CD4-positive, alpha-beta memory T cell (primary cell): ENCODE measurements around the gene RHBDD3. TPM values are rescaled to one million over a fixed set of nuclear protein-coding genes. Genes with fewer than 3 reads are reported as not detected.

Source experiments
- CTCF ChIA-PET: fragments of 350-600 bp; sonication (Branson Sonifier 250); formaldehyde crosslinking; loops from one replicate; lab custom pipeline; 2021; ENCODE audit warnings: inconsistent platforms; ENCODE audit not compliant: partially characterized antibody; lab: Charles Lee
- POLR2A ChIA-PET: fragments of 350-600 bp; sonication (Branson Sonifier 250); formaldehyde crosslinking; loops from one replicate; lab custom pipeline; 2021; ENCODE audit not compliant: partially characterized antibody; lab: Charles Lee
- DNase-seq, 5 donors: peaks; one replicate each; pipeline versions ENCODE4 v3.0.0 to v3.0.0-alpha.2; 2020 to 2022; ENCODE audit warnings: mixed read lengths in 1 of 5
- H3K27ac ChIP-seq: one replicate; pipeline ENCODE4 v1.7.0; 2013; ENCODE audit warnings: low read depth, low read length
- H3K27me3 ChIP-seq: 2 replicates; pipeline ENCODE4 v1.7.0; 2013; ENCODE audit warnings: mild to moderate bottlenecking, low read length, moderate library complexity; ENCODE audit not compliant: insufficient read depth
- H3K36me3 ChIP-seq: 2 replicates; pipeline ENCODE4 v1.7.0; 2013; ENCODE audit warnings: mild to moderate bottlenecking, low read length, moderate library complexity; ENCODE audit not compliant: insufficient read depth
- H3K4me1 ChIP-seq: 2 replicates; pipeline ENCODE4 v1.7.0; 2013; ENCODE audit warnings: mild to moderate bottlenecking, low read length, moderate library complexity; ENCODE audit not compliant: insufficient read depth
- H3K4me3 ChIP-seq, 2 donors: one replicate each; pipeline ENCODE4 v1.7.0; 2013; ENCODE audit warnings: low read length in 2 of 2, mild to moderate bottlenecking in 1 of 2
- H3K9me3 ChIP-seq, 2 donors: one replicate each; pipeline ENCODE4 v1.7.0; 2013; ENCODE audit warnings: low read length in 2 of 2, control low read depth in 1 of 2; ENCODE audit not compliant: control insufficient read depth in 1 of 2
- H3K27ac Mint-ChIP-seq, 7 donors: one replicate each; pipeline ENCODE4 v1.8.0; 2020 to 2021; ENCODE audit warnings: mixed read lengths in 7 of 7, mild to moderate bottlenecking in 6 of 7, inconsistent platforms in 3 of 7, moderate library complexity in 3 of 7
- H3K27me3 Mint-ChIP-seq, 2 donors: one replicate each; pipeline ENCODE4 v1.8.0; 2020 to 2021; ENCODE audit warnings: mixed read lengths in 2 of 2
- H3K36me3 Mint-ChIP-seq, 2 donors: one replicate each; pipeline ENCODE4 v1.8.0; 2020 to 2021; ENCODE audit warnings: mixed read lengths in 2 of 2, inconsistent platforms in 1 of 2, mild to moderate bottlenecking in 1 of 2
- H3K4me1 Mint-ChIP-seq, 4 donors: one replicate each; pipeline ENCODE4 v1.8.0; 2020 to 2021; ENCODE audit warnings: mixed read lengths in 4 of 4, mild to moderate bottlenecking in 1 of 4
- H3K4me3 Mint-ChIP-seq, 8 donors: one replicate each; pipeline ENCODE4 v1.8.0; 2020 to 2021; ENCODE audit warnings: mixed read lengths in 8 of 8, mild to moderate bottlenecking in 7 of 8, moderate library complexity in 6 of 8, inconsistent platforms in 3 of 8
- H3K9me3 Mint-ChIP-seq, 8 donors: one replicate each; pipeline ENCODE4 v1.8.0; 2020 to 2021; ENCODE audit warnings: mixed read lengths in 8 of 8, mild to moderate bottlenecking in 5 of 8, inconsistent platforms in 3 of 8, moderate library complexity in 1 of 8
- intact Hi-C: fragments of 100-400 bp; cut with micrococcal nuclease; formaldehyde crosslinking; loops from one replicate; pipeline ENCODE4 v1.15.1; 2023
- polyA plus RNA-seq, 2 donors: library from polyadenylated mRNA; unstranded; fragments of 300-500 nt; fragmentation: Illumina TruSeq; gene quantifications; one replicate each; pipeline ENCODE4 v1.2.3, GENCODE V29; 2021
- total RNA-seq, 2 experiments: library from RNA; stranded (reverse); gene quantifications; one replicate each; pipeline ENCODE4 v1.2.3, GENCODE V29; 2021

Gene RHBDD3
- total and polyA plus RNA-seq, 4 experiments from 2014 or later, result 7.8 to 16.1 (median 11.1) TPM

DNA sequence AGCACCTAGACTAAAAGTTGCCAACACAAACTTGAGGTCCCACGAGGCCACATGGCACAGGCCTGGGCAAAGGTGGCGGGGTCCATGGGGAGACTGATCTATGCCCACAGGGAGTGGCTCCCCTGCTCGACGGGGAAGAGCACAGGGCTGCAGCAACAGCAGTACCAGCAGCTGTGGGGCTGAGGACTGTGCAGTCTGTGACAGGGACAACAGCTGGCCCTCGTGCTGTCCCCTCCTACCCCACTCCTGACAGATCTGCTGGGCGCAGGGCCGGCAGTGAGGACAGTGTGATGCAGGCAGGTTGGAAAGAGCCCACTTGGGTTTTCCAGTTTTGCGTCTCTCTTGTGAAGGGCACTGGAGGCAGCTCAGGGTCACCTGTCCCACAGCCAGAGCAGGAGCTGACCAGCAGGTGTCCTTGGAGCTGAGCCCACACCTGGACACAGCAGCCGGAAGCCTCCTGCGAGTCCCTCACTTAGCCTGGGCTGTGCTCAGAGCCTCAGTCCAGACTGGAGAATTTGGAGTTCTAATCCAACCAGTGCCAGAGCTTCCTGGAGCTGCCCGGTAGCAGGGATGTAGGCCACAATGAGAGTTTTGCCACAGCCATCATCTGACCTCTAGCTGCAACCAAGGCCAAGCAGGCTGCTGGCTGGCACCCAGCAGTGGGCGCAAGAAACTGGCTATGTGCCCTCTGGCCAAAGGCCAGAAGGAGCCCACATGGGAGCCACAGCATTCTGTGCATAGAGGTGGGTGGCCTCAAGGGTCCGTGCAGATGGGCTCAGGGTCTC is 35.1 kb upstream of the RHBDD3 start:
- H3K4me1 Mint-ChIP-seq, result peaks cover 4 to 22% (median 10%) of the 10 kb centered on the region in 4 donors
- H3K9me3 Mint-ChIP-seq, result no peaks in the 10 kb centered on the region
- no peak overlapping the region for H3K27ac ChIP-seq
- CTCF ChIA-PET, result no interaction called here
- no peak overlapping the region for H3K4me3 ChIP-seq
- H3K27me3 ChIP-seq, result no peaks in the 10 kb centered on the region
- no peak overlapping the region for H3K27ac Mint-ChIP-seq
- H3K36me3 Mint-ChIP-seq, result peaks cover 21 to 30% of the 10 kb centered on the region in 2 donors
- intact Hi-C loops, result no loop called here
- POLR2A ChIA-PET, result interaction anchor here (0.7 kb wide), 1 partner anchor 35 kb away, joined by 3 read pairs; the partner anchor contains the start of gene EWSR1
- peaks cover 0 to 4% of the 10 kb centered on the region in 2 donors for H3K27me3 Mint-ChIP-seq
- DNase-seq, result no peak
- H3K4me3 Mint-ChIP-seq, result no peak overlapping the region
- H3K36me3 ChIP-seq, result peaks cover 25% of the 10 kb centered on the region
- no peaks in the 10 kb centered on the region for H3K9me3 ChIP-seq
- peaks cover 11% of the 10 kb centered on the region for H3K4me1 ChIP-seq

- H3K9me3 ChIP-seq, result no peaks in the 10 kb centered on the region
- H3K4me1 ChIP-seq, result peaks cover 8% of the 10 kb centered on the region
- intact Hi-C loops, result no loop called here
- Mint-ChIP-seq H3K4me1 (peaks cover 4 to 18% (median 11%) of the 10 kb centered on the region in 4 donors), H3K9me3 (no peaks in the 10 kb centered on the region), H3K4me3 (no peak overlapping the region), H3K36me3 (peaks cover 26 to 35% of the 10 kb centered on the region in 2 donors), H3K27me3 (peaks cover 0 to 4% of the 10 kb centered on the region in 2 donors), H3K27ac (peak overlapping the region in 1 of 7 donors; percentile 57)
- peaks cover 30% of the 10 kb centered on the region for H3K36me3 ChIP-seq
- no peak overlapping the region for H3K4me3 ChIP-seq
- no peaks in the 10 kb centered on the region for H3K27me3 ChIP-seq
- CTCF ChIA-PET, result no interaction called here
- H3K27ac ChIP-seq, result no peak overlapping the region
- no peak for DNase-seq
- POLR2A ChIA-PET, result no interaction called here
These were observed 34.6 kb upstream of the RHBDD3 start for GRCh38 chr22:29302402-29302680.

DNA sequence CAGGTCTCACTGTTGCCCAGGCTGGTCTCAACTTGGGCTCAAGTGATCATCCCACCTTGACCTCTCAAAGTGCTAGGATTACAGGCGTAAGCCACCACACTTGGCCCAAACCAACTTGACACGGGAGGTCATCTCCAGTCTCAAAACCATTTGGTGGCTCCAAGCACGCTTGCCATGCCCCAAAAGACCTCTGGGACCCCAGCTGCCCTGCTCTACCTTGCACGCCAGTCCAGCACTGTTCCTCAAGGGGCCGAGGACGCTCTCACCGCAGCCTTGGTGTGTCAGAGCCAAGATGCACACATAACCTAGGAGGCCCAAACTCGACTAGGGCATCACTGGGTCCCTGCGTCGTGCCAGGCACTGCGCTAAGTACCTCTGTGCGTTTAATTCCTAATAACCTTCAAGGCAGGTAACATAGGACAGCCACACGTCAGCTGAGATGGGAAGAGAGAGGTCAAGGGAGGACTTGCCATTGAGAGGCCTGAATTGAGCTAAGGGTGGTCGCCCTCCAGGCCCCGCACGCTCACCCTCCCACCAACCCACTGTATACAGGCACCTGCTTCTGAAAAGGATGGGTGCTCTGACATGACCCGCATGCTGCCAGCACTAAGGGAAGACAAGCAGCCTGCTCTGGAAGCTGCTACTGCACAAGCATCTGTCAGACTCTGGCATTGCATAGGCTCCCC is 34.1 kb upstream of the RHBDD3 start:
- intact Hi-C loops, result no loop called here
- peaks cover 0 to 4% of the 10 kb centered on the region in 2 donors for H3K27me3 Mint-ChIP-seq
- POLR2A ChIA-PET, result no interaction called here
- H3K27ac Mint-ChIP-seq, result peak overlapping the region in 3 of 7 donors; percentile 30 to 88 (median 57)
- peaks cover 4 to 16% (median 11%) of the 10 kb centered on the region in 4 donors for H3K4me1 Mint-ChIP-seq
- DNase-seq, result no peak
- Histone ChIP-seq H3K27me3 (no peaks in the 10 kb centered on the region), H3K27ac (no peak overlapping the region), H3K36me3 (peaks cover 35% of the 10 kb centered on the region), H3K9me3 (no peaks in the 10 kb centered on the region), H3K4me1 (peaks cover 6% of the 10 kb centered on the region), H3K4me3 (no peak overlapping the region)
- H3K36me3 Mint-ChIP-seq, result peaks cover 31 to 40% of the 10 kb centered on the region in 2 donors
- H3K4me3 Mint-ChIP-seq, result no peak overlapping the region
- CTCF ChIA-PET, result no interaction called here
- H3K9me3 Mint-ChIP-seq, result no peaks in the 10 kb centered on the region

GRCh38 chr22:29300807-29301601 is 33.2 kb upstream of the RHBDD3 start:
- Histone ChIP-seq H3K4me1 (peaks cover 3% of the 10 kb centered on the region), H3K4me3 (no peak overlapping the region), H3K27me3 (no peaks in the 10 kb centered on the region), H3K9me3 (no peaks in the 10 kb centered on the region), H3K27ac (no peak overlapping the region), H3K36me3 (peaks cover 43% of the 10 kb centered on the region)
- H3K4me1 Mint-ChIP-seq, result peaks cover 2 to 11% (median 8%) of the 10 kb centered on the region in 4 donors
- ChIA-PET CTCF (no interaction called here), POLR2A (interaction anchor here (0.7 kb wide), 1 partner anchor 13 kb away, joined by 3 read pairs; no protein-coding TSS in a partner anchor)
- intact Hi-C loops, result no loop called here
- H3K4me3 Mint-ChIP-seq, result no peak overlapping the region
- H3K27me3 Mint-ChIP-seq, result peaks cover 0 to 4% of the 10 kb centered on the region in 2 donors
- H3K36me3 Mint-ChIP-seq, result peaks cover 36 to 48% of the 10 kb centered on the region in 2 donors
- peak overlapping the region in 6 of 7 donors; percentile 29 to 90 (median 74) for H3K27ac Mint-ChIP-seq
- DNase-seq, result no peak
- no peaks in the 10 kb centered on the region for H3K9me3 Mint-ChIP-seq

- peaks cover 40 to 54% of the 10 kb centered on the region in 2 donors for H3K36me3 Mint-ChIP-seq
- peak overlapping the region in 1 of 7 donors; percentile 62 for H3K27ac Mint-ChIP-seq
- H3K27ac ChIP-seq, result no peak overlapping the region
- ChIA-PET POLR2A (interaction anchor here (0.7 kb wide), 1 partner anchor 12 kb away, joined by 3 read pairs; no protein-coding TSS in a partner anchor), CTCF (no interaction called here)
- peaks cover 0 to 8% (median 6%) of the 10 kb centered on the region in 4 donors for H3K4me1 Mint-ChIP-seq
- intact Hi-C loops, result no loop called here
- no peak overlapping the region for H3K4me3 ChIP-seq
- H3K36me3 ChIP-seq, result peaks cover 49% of the 10 kb centered on the region
- H3K27me3 Mint-ChIP-seq, result peaks cover 0 to 3% of the 10 kb centered on the region in 2 donors
- no peak for DNase-seq
- H3K4me1 ChIP-seq, result no peaks in the 10 kb centered on the region
- H3K27me3 ChIP-seq, result no peaks in the 10 kb centered on the region
- H3K9me3 ChIP-seq, result no peaks in the 10 kb centered on the region
- no peaks in the 10 kb centered on the region for H3K9me3 Mint-ChIP-seq
- H3K4me3 Mint-ChIP-seq, result no peak overlapping the region
These were observed 32.7 kb upstream of the RHBDD3 start for GRCh38 chr22:29300467-29300806.

DNA sequence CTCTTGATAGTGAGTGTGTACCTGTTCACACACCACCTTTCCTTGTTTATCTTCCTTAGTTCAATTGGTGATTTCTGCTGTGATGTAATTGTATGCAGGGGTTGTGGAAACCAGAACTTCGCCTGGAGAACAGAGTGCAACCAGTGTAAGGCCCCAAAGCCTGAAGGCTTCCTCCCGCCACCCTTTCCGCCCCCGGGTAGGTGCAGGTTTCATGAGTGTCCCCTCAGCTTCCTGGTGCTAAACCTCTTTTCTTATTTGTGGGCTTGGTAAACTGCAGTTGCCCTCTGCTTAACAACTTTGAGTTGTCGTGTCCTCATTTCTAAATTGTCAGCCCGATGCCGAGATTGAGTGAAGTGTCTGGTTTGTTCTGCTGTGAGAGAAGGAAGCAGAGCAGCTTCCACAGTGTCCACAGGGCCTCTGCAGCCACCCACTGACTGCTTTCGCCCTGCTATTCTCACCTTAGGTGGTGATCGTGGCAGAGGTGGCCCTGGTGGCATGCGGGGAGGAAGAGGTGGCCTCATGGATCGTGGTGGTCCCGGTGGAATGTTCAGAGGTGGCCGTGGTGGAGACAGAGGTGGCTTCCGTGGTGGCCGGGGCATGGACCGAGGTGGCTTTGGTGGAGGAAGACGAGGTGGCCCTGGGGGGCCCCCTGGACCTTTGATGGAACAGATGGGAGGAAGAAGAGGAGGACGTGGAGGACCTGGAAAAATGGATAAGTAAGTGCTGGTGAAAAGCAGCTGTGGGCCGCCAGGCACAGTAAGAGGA is 31.5 kb upstream of the RHBDD3 start:
- Mint-ChIP-seq H3K4me1 (peaks cover 0 to 8% (median 2%) of the 10 kb centered on the region in 4 donors), H3K9me3 (no peaks in the 10 kb centered on the region), H3K27ac (peak overlapping the region in 3 of 7 donors; percentile 31 to 68 (median 47)), H3K27me3 (peaks cover 0 to 2% of the 10 kb centered on the region in 2 donors), H3K36me3 (peaks cover 40 to 63% of the 10 kb centered on the region in 2 donors), H3K4me3 (no peak overlapping the region)
- H3K27ac ChIP-seq, result no peak overlapping the region
- ChIA-PET CTCF (no interaction called here), POLR2A (no interaction called here)
- H3K4me3 ChIP-seq, result no peak overlapping the region
- intact Hi-C loops, result no loop called here
- no peaks in the 10 kb centered on the region for H3K4me1 ChIP-seq
- H3K9me3 ChIP-seq, result no peaks in the 10 kb centered on the region
- peaks cover 59% of the 10 kb centered on the region for H3K36me3 ChIP-seq
- DNase-seq, result no peak
- no peaks in the 10 kb centered on the region for H3K27me3 ChIP-seq
